ENCODE measurements around the gene PLPP7.

DNA sequence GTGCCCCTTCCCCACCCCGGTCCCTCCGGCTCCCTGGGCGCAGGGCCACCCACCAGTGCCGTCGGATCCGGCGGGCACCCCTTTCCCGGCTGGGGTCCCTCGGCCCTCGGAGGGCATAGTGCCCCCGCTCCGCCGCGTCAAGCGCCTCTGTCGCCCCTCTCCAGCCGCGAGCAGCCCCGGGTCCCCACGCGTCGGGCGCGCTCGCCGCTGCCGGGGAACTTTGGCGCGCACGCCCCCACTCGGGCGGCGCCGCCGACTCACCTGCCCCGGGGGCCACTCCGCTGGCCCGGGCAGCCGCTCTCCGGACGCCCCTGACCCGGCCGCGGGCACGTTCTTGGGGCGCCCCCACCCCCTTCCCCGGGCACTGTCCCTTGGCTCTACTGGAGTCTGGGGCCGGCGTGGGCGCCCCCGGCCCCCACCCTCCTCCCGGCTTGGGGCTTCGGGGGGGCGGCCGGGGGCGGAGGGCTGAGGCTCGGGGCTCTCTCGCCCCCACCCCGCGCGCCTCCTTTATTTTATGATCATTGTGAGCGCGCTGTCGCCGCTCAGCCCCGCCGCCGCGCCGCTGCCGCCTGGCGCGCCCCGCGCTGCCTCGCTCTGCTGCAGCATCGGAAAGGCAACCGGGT is 12.1 kb upstream of the PLPP7 start:
- TF ChIP-seq, protein P1, sequence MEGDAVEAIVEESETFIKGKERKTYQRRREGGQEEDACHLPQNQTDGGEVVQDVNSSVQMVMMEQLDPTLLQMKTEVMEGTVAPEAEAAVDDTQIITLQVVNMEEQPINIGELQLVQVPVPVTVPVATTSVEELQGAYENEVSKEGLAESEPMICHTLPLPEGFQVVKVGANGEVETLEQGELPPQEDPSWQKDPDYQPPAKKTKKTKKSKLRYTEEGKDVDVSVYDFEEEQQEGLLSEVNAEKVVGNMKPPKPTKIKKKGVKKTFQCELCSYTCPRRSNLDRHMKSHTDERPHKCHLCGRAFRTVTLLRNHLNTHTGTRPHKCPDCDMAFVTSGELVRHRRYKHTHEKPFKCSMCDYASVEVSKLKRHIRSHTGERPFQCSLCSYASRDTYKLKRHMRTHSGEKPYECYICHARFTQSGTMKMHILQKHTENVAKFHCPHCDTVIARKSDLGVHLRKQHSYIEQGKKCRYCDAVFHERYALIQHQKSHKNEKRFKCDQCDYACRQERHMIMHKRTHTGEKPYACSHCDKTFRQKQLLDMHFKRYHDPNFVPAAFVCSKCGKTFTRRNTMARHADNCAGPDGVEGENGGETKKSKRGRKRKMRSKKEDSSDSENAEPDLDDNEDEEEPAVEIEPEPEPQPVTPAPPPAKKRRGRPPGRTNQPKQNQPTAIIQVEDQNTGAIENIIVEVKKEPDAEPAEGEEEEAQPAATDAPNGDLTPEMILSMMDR (IDR thresholded peaks at IDR 0.05; ENCODE audit: poor library complexity, severe bottlenecking) = no peak
- TF ChIP-seq RAD21 (conservative IDR thresholded peaks at IDR 0.05) (no peak), SMC3 (conservative IDR thresholded peaks at IDR 0.05; ENCODE audit: poor library complexity) (no peak), TAF1 (IDR thresholded peaks at IDR 0.05; ENCODE audit: low read depth) (no peak), EZH2 (IDR thresholded peaks at IDR 0.05; ENCODE audit: borderline replicate concordance, insufficient read depth, low read length, poor library complexity, severe bottlenecking) (no peak), REST (IDR thresholded peaks at IDR 0.05; ENCODE audit: borderline replicate concordance) (no peak), EP300 (conservative IDR thresholded peaks at IDR 0.05; ENCODE audit: poor library complexity, severe bottlenecking) (no peak), POLR2AphosphoS5 (IDR thresholded peaks at IDR 0.05) (no peak)
